WI38 (cell line): ENCODE results near the gene MTUS2.

Experiments
- H3K4me3 ChIP-seq: 2 replicates; pipeline ENCODE4 v1.5.1; 2011; ENCODE audit warnings: low read depth, mild to moderate bottlenecking, control low read depth, low read length
- CTCF ChIP-seq: IDR thresholded peaks from 2 replicates; pipeline ENCODE4 v1.5.1; 2012; ENCODE audit warnings: low read depth, mild to moderate bottlenecking, control low read depth, low read length

The MTUS2 gene

GRCh38 chr13:29396446-29396845, 576.3 kb downstream of the MTUS2 start:
- no peak for TF ChIP-seq CTCF
- H3K4me3 ChIP-seq, result no peak overlapping the region

GRCh38 chr13:29397265-29397664, 577.1 kb downstream of the MTUS2 start:
- TF ChIP-seq CTCF, result no peak
- H3K4me3 ChIP-seq, result no peak overlapping the region

GRCh38 chr13:29402166-29402636, 582.1 kb downstream of the MTUS2 start:
- no peak overlapping the region for H3K4me3 ChIP-seq
- no peak for TF ChIP-seq CTCF

GRCh38 chr13:29405401-29405800, 585.3 kb downstream of the MTUS2 start:
- TF ChIP-seq CTCF, result no peak
- no peak overlapping the region for H3K4me3 ChIP-seq

GRCh38 chr13:29411481-29411880, 591.3 kb downstream of the MTUS2 start:
- no peak for TF ChIP-seq CTCF
- no peak overlapping the region for H3K4me3 ChIP-seq

- no peak for TF ChIP-seq CTCF
- no peak overlapping the region for H3K4me3 ChIP-seq
These were observed 597.9 kb downstream of the MTUS2 start for GRCh38 chr13:29418026-29418425.

- no peak for TF ChIP-seq CTCF
- H3K4me3 ChIP-seq, result no peak overlapping the region
These were observed 601.0 kb downstream of the MTUS2 start for GRCh38 chr13:29421118-29421517.
